NT2/D1 (cell line): ENCODE measurements around the gene RBKS.

Source experiments
- DNase-seq: peaks from one replicate; pipeline ENCODE4 v3.0.0-alpha.2; 2011; ENCODE audit warnings: low read depth, low spot score
- H3K27me3 ChIP-seq: 2 replicates; pipeline ENCODE4 v1.6.0; 2011; ENCODE audit warnings: mild to moderate bottlenecking; ENCODE audit not compliant: insufficient read length, insufficient read depth
- H3K36me3 ChIP-seq: 2 replicates; pipeline ENCODE4 v1.6.1; 2011; ENCODE audit warnings: mild to moderate bottlenecking, low read length, mixed read lengths; ENCODE audit not compliant: insufficient read depth, insufficient read length
- H3K4me1 ChIP-seq: 2 replicates; pipeline ENCODE4 v1.5.1; 2011; ENCODE audit not compliant: insufficient read depth, insufficient read length
- H3K4me3 ChIP-seq: 2 replicates; pipeline ENCODE4 v1.5.1; 2011; ENCODE audit warnings: low read depth; ENCODE audit not compliant: insufficient read length
- H3K9ac ChIP-seq: 2 replicates; pipeline ENCODE4 v1.6.0; 2011; ENCODE audit warnings: low read depth; ENCODE audit not compliant: insufficient read length
- H3K9me3 ChIP-seq: 2 replicates; pipeline ENCODE4 v1.5.1; 2011; ENCODE audit warnings: mild to moderate bottlenecking, low read length; ENCODE audit not compliant: insufficient read depth
- SUZ12 ChIP-seq: IDR thresholded peaks from 2 replicates; pipeline ENCODE4 v1.6.1; 2011; ENCODE audit not compliant: insufficient read length, insufficient read depth; ENCODE audit errors: extremely low read depth
- YY1 ChIP-seq: IDR thresholded peaks from 2 replicates; pipeline ENCODE4 v1.6.1; 2011; ENCODE audit not compliant: insufficient read length, insufficient read depth
- ZNF274 ChIP-seq: IDR thresholded peaks from 2 replicates; pipeline ENCODE4 v1.6.1; 2011; ENCODE audit warnings: mild to moderate bottlenecking, low read depth, low read length

RBKS gene

DNA sequence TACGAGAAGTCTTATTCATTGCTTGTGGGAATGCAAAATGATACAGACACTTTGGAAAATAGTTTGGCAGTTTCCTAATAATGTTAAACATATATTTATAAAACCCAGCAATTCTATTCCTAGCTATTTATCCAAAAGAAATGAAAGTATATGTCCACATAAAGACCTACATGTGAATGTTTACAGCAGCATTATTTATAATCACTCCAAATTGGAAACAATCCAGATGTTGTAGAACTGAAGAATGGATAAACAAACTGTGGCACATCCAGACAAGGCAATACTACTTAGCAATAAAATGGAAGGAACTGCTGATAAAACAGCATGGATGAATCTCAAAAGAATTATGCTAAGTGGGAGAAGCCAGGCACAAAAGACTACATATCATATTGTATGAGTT lies 99.4 kb downstream of the RBKS start:
- no peaks in the 10 kb centered on the region for H3K36me3 ChIP-seq
- no peak for DNase-seq
- TF ChIP-seq SUZ12 (no peak), YY1 (no peak), ZNF274 (no peak)

GRCh38 chr2:27782701-27783100 lies 107.5 kb downstream of the RBKS start:
- no peak for TF ChIP-seq SUZ12
- no peak for TF ChIP-seq YY1
- Histone ChIP-seq H3K27me3 (no peaks in the 10 kb centered on the region), H3K36me3 (peaks cover 25% of the 10 kb centered on the region), H3K4me3 (no peak overlapping the region), H3K9me3 (no peaks in the 10 kb centered on the region), H3K9ac (no peak overlapping the region), H3K4me1 (no peaks in the 10 kb centered on the region)
- no peak for DNase-seq

More for the DNA sequence above, 99.4 kb downstream of the RBKS start:
- H3K4me3 ChIP-seq: no peak overlapping the region
- no peaks in the 10 kb centered on the region for H3K4me1 ChIP-seq
- H3K9me3 ChIP-seq: 0 out of 2 replicates have a peak, but pooled peaks cover 3% of the 10 kb centered on the region
- no peaks in the 10 kb centered on the region for H3K27me3 ChIP-seq
- H3K9ac ChIP-seq: no peak overlapping the region

- no peaks in the 10 kb centered on the region for H3K27me3 ChIP-seq
- no peak overlapping the region for H3K4me3 ChIP-seq
- no peaks in the 10 kb centered on the region for H3K9me3 ChIP-seq
- H3K36me3 ChIP-seq: peaks cover 35% of the 10 kb centered on the region
- TF ChIP-seq SUZ12: no peak
- no peak for TF ChIP-seq ZNF274
- TF ChIP-seq YY1: no peak
- no peak overlapping the region for H3K9ac ChIP-seq
- DNase-seq: no peak
- H3K4me1 ChIP-seq: no peaks in the 10 kb centered on the region
These were observed 108.7 kb downstream of the RBKS start for GRCh38 chr2:27781496-27781895.

GRCh38 chr2:27779417-27780055 lies 110.7 kb downstream of the RBKS start:
- H3K9ac ChIP-seq: no peak overlapping the region
- TF ChIP-seq SUZ12 (no peak), YY1 (no peak), ZNF274 (no peak)
- H3K36me3 ChIP-seq: peaks cover 49% of the 10 kb centered on the region
- no peaks in the 10 kb centered on the region for H3K4me1 ChIP-seq
- no peaks in the 10 kb centered on the region for H3K27me3 ChIP-seq
- H3K4me3 ChIP-seq: no peak overlapping the region
- no peak for DNase-seq
- H3K9me3 ChIP-seq: no peaks in the 10 kb centered on the region

GRCh38 chr2:27776696-27777095 lies 113.5 kb downstream of the RBKS start:
- Histone ChIP-seq H3K4me3 (no peak overlapping the region), H3K9ac (no peak overlapping the region), H3K36me3 (peaks cover 54% of the 10 kb centered on the region), H3K9me3 (no peaks in the 10 kb centered on the region), H3K4me1 (no peaks in the 10 kb centered on the region), H3K27me3 (no peaks in the 10 kb centered on the region)
- DNase-seq: no peak
- TF ChIP-seq SUZ12 (no peak), ZNF274 (no peak), YY1 (no peak)

DNA sequence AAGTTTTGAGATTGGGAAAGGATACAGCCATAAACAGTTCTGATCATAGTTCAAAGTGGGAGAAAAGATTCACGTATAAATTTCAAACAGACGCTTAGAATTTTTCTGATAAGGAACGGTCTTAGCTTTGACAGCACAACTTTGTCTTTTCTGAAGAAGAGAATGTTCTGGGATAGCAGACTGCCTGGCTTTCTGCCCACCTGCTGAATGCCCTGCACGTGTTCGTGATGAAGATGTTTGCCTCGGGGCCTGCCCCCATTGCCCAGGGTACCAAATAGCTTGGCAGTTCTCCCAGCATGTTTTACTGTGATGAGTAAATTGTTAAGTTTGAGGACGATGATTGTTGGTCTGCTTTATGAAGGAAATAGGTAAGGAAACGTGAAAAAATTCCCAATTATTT lies 114.1 kb downstream of the RBKS start:
- peaks cover 53% of the 10 kb centered on the region for H3K36me3 ChIP-seq

GRCh38 chr2:27773959-27774358 lies 116.2 kb downstream of the RBKS start:
- no peaks in the 10 kb centered on the region for H3K4me1 ChIP-seq
- no peak overlapping the region for H3K9ac ChIP-seq
- no peaks in the 10 kb centered on the region for H3K9me3 ChIP-seq
- no peaks in the 10 kb centered on the region for H3K27me3 ChIP-seq
- no peak overlapping the region for H3K4me3 ChIP-seq
- peaks cover 37% of the 10 kb centered on the region for H3K36me3 ChIP-seq
- TF ChIP-seq YY1 (no peak), ZNF274 (no peak), SUZ12 (no peak)
- DNase-seq: no peak

More for the DNA sequence above, 114.1 kb downstream of the RBKS start:
- no peak for TF ChIP-seq SUZ12
- no peak for TF ChIP-seq ZNF274
- no peak for TF ChIP-seq YY1
- no peaks in the 10 kb centered on the region for H3K4me1 ChIP-seq
- H3K9ac ChIP-seq: no peak overlapping the region
- no peak overlapping the region for H3K4me3 ChIP-seq
- H3K9me3 ChIP-seq: no peaks in the 10 kb centered on the region
- no peak for DNase-seq
- H3K27me3 ChIP-seq: no peaks in the 10 kb centered on the region
